Measurements from ENCODE around the gene MROH2A. TPM values are rescaled to one million over a fixed set of nuclear protein-coding genes. Genes with fewer than 3 reads are reported as not detected.

MROH2A gene
- total and polyA plus RNA-seq, 4 donors, result 0.08 to 0.28 (median 0.09) TPM; not detected in 1

DNA sequence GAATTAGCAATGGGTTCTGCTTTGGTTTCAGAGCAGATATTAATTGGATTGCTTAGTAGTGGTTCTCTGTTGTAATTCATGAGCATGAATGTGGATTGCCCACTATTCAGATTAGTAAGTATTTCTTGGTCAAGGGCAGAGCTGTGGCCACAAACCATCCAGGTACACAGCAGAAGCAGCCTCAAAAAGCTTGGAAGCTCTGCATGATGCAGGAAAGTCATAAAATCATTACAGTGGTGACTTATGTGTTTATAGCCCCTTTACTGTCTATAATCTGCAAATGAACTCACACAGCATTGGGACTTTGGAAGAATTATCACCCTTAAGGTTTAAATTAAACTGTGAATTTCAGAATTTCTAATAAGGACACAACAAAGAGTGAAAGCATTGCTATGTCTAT, 20.0 kb upstream of the MROH2A start:
- Histone ChIP-seq H3K27me3 (ENCODE audit: control insufficient read depth in 4 of 4, insufficient read depth in 4 of 4, low read length in 3 of 4) (no peaks in the 10 kb centered on the region), H3K9me3 (ENCODE audit: control insufficient read depth in 4 of 4, low read length in 3 of 4) (no peaks in the 10 kb centered on the region), H3K9ac (ENCODE audit: low read depth in 1 of 2, low read length in 2 of 2) (no peak overlapping the region), H3K4me1 (ENCODE audit: control insufficient read depth in 4 of 4, insufficient read depth in 4 of 4, low read length in 3 of 4) (peaks cover 10 to 61% (median 31%) of the 10 kb centered on the region in 4 donors), H3K27ac (ENCODE audit: low read depth in 1 of 2, low read length in 2 of 2) (no peak overlapping the region), H3K4me3 (ENCODE audit: low read depth in 1 of 3, low read length in 3 of 3) (no peak overlapping the region), H3K36me3 (ENCODE audit: control insufficient read depth in 4 of 4, insufficient read depth in 3 of 4, low read depth in 1 of 4, low read length in 3 of 4) (no peaks in the 10 kb centered on the region)
- TF ChIP-seq NR2F2 (IDR thresholded peaks at IDR 0.05) (no peak), FOXA2 (IDR thresholded peaks at IDR 0.05) (no peak), EGR1 (IDR thresholded peaks at IDR 0.05; ENCODE audit: low read depth in 2 of 2) (no peak), SP1 (IDR thresholded peaks at IDR 0.05) (no peak), FOXA1 (IDR thresholded peaks at IDR 0.05) (no peak)
- TF ChIP-seq, protein P1, sequence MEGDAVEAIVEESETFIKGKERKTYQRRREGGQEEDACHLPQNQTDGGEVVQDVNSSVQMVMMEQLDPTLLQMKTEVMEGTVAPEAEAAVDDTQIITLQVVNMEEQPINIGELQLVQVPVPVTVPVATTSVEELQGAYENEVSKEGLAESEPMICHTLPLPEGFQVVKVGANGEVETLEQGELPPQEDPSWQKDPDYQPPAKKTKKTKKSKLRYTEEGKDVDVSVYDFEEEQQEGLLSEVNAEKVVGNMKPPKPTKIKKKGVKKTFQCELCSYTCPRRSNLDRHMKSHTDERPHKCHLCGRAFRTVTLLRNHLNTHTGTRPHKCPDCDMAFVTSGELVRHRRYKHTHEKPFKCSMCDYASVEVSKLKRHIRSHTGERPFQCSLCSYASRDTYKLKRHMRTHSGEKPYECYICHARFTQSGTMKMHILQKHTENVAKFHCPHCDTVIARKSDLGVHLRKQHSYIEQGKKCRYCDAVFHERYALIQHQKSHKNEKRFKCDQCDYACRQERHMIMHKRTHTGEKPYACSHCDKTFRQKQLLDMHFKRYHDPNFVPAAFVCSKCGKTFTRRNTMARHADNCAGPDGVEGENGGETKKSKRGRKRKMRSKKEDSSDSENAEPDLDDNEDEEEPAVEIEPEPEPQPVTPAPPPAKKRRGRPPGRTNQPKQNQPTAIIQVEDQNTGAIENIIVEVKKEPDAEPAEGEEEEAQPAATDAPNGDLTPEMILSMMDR (IDR thresholded peaks at IDR 0.05; ENCODE audit: low read depth, low read length, missing input control), result no peak
- TF ChIP-seq, protein P2, sequence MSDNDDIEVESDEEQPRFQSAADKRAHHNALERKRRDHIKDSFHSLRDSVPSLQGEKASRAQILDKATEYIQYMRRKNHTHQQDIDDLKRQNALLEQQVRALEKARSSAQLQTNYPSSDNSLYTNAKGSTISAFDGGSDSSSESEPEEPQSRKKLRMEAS (IDR thresholded peaks at IDR 0.05), result no peak
- DNase-seq (ENCODE audit: low spot score), result no peak

DNA sequence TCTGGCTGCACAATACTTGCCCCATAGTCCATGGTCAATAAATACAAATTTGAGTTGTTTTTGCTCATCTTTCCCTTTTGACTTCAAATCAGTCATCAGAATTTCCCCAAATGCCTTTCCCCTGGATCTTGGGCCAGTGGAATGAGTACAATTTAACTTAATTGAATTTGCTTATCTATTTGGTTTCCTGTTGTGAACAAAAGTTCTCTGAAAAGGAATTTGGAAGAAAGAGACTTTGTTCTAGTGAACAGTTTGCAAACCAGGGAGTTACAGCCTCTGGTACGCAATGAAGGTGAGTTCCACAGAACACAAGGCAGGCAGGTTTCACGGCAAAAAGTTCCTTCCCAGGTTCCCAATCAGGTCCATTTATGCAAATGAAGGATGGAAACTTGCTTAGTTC, 19.3 kb upstream of the MROH2A start:
- peak overlapping the region; percentile 15 to 85 for H3K27ac ChIP-seq (ENCODE audit: low read depth in 1 of 2, low read length in 2 of 2)
- H3K27me3 ChIP-seq (ENCODE audit: control insufficient read depth in 4 of 4, insufficient read depth in 4 of 4, low read length in 3 of 4), result no peaks in the 10 kb centered on the region
- no peaks in the 10 kb centered on the region for H3K9me3 ChIP-seq (ENCODE audit: control insufficient read depth in 4 of 4, low read length in 3 of 4)
- H3K9ac ChIP-seq (ENCODE audit: low read depth in 1 of 2, low read length in 2 of 2), result no peak overlapping the region
- 74% methylated on average over 2 of the region's 2 CpGs for WGBS
- H3K4me3 ChIP-seq (ENCODE audit: low read depth in 1 of 3, low read length in 3 of 3), result no peak overlapping the region
- H3K36me3 ChIP-seq (ENCODE audit: control insufficient read depth in 4 of 4, insufficient read depth in 3 of 4, low read depth in 1 of 4, low read length in 3 of 4), result no peaks in the 10 kb centered on the region
- H3K4me1 ChIP-seq (ENCODE audit: control insufficient read depth in 4 of 4, insufficient read depth in 4 of 4, low read length in 3 of 4), result peaks cover 10 to 60% (median 31%) of the 10 kb centered on the region in 4 donors
- DNase-seq (ENCODE audit: low spot score), result no peak
- TF ChIP-seq, protein P1 (IDR thresholded peaks at IDR 0.05; ENCODE audit: low read depth, low read length, missing input control), result no peak
- TF ChIP-seq SP1 (IDR thresholded peaks at IDR 0.05) (no peak), TAF1 (conservative IDR thresholded peaks at IDR 0.05) (no peak), EGR1 (IDR thresholded peaks at IDR 0.05; ENCODE audit: low read depth in 2 of 2) (no peak)

DNA sequence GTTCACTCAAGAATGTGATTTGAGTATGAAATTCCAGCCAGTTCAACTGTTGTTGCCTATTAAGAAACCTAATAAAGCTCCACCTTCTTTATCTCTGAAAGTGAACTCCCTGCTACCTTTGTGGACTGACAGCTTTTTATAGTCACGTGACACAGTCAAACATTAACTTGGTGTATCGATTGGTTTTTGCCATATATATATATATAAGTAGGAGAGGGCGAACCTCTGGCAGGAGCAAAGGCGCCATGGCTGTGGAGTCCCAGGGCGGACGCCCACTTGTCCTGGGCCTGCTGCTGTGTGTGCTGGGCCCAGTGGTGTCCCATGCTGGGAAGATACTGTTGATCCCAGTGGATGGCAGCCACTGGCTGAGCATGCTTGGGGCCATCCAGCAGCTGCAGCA, 18.1 kb upstream of the MROH2A start, which contains the start of gene UGT1A1:
Gene UGT1A1, plus strand, starts transcription at position 228 of the 400 bp plus-strand sequence. Its CDS starts 18 bp downstream, at position 246.
- DNase-seq (ENCODE audit: low spot score), result no peak
- Histone ChIP-seq H3K27me3 (ENCODE audit: control insufficient read depth in 4 of 4, insufficient read depth in 4 of 4, low read length in 3 of 4) (no peaks in the 10 kb centered on the region), H3K27ac (ENCODE audit: low read depth in 1 of 2, low read length in 2 of 2) (peak within 1 kb of the TSS; percentile 85 to 94), H3K36me3 (ENCODE audit: control insufficient read depth in 4 of 4, insufficient read depth in 3 of 4, low read depth in 1 of 4, low read length in 3 of 4) (no peaks in the 10 kb centered on the region), H3K9me3 (ENCODE audit: control insufficient read depth in 4 of 4, low read length in 3 of 4) (no peaks in the 10 kb centered on the region), H3K4me3 (ENCODE audit: low read depth in 1 of 3, low read length in 3 of 3) (peak within 1 kb of the TSS; percentile 46 to 86 (median 46)), H3K4me1 (ENCODE audit: control insufficient read depth in 4 of 4, insufficient read depth in 4 of 4, low read length in 3 of 4) (peaks cover 6 to 65% (median 32%) of the 10 kb centered on the region in 4 donors), H3K9ac (ENCODE audit: low read depth in 1 of 2, low read length in 2 of 2) (peak within 1 kb of the TSS; percentile 34 to 99)
- WGBS, result 54% methylated on average over 6 of the region's 6 CpGs
- TF ChIP-seq, protein P3, sequence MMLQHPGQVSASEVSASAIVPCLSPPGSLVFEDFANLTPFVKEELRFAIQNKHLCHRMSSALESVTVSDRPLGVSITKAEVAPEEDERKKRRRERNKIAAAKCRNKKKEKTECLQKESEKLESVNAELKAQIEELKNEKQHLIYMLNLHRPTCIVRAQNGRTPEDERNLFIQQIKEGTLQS (IDR thresholded peaks at IDR 0.05), result no peak
- TF ChIP-seq NR2F2 (IDR thresholded peaks at IDR 0.05) (no peak), FOXA2 (IDR thresholded peaks at IDR 0.05) (peak; percentile 44), RAD21 (IDR thresholded peaks at IDR 0.05) (peak; percentile 18 to 41), EGR1 (IDR thresholded peaks at IDR 0.05; ENCODE audit: low read depth in 2 of 2) (peak in 1 of 2 donors; percentile 30), SP1 (IDR thresholded peaks at IDR 0.05) (peak; percentile 76), HNF4A (conservative IDR thresholded peaks at IDR 0.05) (peak; percentile 63 to 68), JUND (IDR thresholded peaks at IDR 0.05) (peak; percentile 33 to 45), RXRA (IDR thresholded peaks at IDR 0.05) (peak; percentile 79 to 81), FOXA1 (IDR thresholded peaks at IDR 0.05) (peak; percentile 48)
- TF ChIP-seq, protein P1 (IDR thresholded peaks at IDR 0.05; ENCODE audit: low read depth, low read length, missing input control), result no peak
- TF ChIP-seq, protein P2 (IDR thresholded peaks at IDR 0.05), result no peak
- TF ChIP-seq, protein P4, sequence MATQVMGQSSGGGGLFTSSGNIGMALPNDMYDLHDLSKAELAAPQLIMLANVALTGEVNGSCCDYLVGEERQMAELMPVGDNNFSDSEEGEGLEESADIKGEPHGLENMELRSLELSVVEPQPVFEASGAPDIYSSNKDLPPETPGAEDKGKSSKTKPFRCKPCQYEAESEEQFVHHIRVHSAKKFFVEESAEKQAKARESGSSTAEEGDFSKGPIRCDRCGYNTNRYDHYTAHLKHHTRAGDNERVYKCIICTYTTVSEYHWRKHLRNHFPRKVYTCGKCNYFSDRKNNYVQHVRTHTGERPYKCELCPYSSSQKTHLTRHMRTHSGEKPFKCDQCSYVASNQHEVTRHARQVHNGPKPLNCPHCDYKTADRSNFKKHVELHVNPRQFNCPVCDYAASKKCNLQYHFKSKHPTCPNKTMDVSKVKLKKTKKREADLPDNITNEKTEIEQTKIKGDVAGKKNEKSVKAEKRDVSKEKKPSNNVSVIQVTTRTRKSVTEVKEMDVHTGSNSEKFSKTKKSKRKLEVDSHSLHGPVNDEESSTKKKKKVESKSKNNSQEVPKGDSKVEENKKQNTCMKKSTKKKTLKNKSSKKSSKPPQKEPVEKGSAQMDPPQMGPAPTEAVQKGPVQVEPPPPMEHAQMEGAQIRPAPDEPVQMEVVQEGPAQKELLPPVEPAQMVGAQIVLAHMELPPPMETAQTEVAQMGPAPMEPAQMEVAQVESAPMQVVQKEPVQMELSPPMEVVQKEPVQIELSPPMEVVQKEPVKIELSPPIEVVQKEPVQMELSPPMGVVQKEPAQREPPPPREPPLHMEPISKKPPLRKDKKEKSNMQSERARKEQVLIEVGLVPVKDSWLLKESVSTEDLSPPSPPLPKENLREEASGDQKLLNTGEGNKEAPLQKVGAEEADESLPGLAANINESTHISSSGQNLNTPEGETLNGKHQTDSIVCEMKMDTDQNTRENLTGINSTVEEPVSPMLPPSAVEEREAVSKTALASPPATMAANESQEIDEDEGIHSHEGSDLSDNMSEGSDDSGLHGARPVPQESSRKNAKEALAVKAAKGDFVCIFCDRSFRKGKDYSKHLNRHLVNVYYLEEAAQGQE (IDR thresholded peaks at IDR 0.05), result peak; percentile 27
